Lower lobe of right lung (tissue), 2 donors: Measurements from ENCODE around the gene RREB1. TPM values are rescaled to one million over a fixed set of nuclear protein-coding genes. Genes with fewer than 3 reads are reported as not detected.

ENCODE experiments used
- ATAC-seq, 2 donors: fragments of 200-7000 bp; cut with Tn5 transposase; one replicate each; pipeline ENCODE4 v1.9.1; 2020 to 2022; ENCODE audit warnings: mild to moderate bottlenecking in 2 of 2, moderate library complexity in 2 of 2
- DNase-seq: peaks from one replicate; pipeline ENCODE4 v3.0.0-alpha.2; 2020
- H3K27ac ChIP-seq: fragments of 200-600 bp; one replicate; pipeline ENCODE4 v1.8.0; 2022
- H3K27me3 ChIP-seq: fragments of 200-600 bp; one replicate; pipeline ENCODE4 v1.8.0; 2022; ENCODE audit warnings: low read depth
- H3K36me3 ChIP-seq: fragments of 200-600 bp; one replicate; pipeline ENCODE4 v1.8.0; 2022; ENCODE audit warnings: mild to moderate bottlenecking
- H3K4me1 ChIP-seq: fragments of 200-600 bp; one replicate; pipeline ENCODE4 v1.8.0; 2022
- H3K4me3 ChIP-seq: fragments of 200-600 bp; one replicate; pipeline ENCODE4 v1.8.0; 2022; ENCODE audit warnings: mild to moderate bottlenecking
- H3K9me3 ChIP-seq: fragments of 200-600 bp; one replicate; pipeline ENCODE4 v1.8.0; 2022
- CTCF ChIP-seq: fragments of 200-600 bp; IDR thresholded peaks from one replicate; pipeline ENCODE4 v1.8.0; 2022; ENCODE audit warnings: antibody characterized with exemption, mild to moderate bottlenecking
- intact Hi-C: fragments of 100-400 bp; cut with DNase I; formaldehyde crosslinking; loops from one replicate; pipeline ENCODE4 v1.11.0; 2022
- total RNA-seq: library from RNA; stranded (reverse); fragmentation: NEBNext Ultra II Directional; extraction: Animal tissue kit (Norgen Biotek cat#: 25700); gene quantifications from one replicate; pipeline ENCODE4 v1.2.1, GENCODE V29; 2021
- donor health status: DM: no; HTN: yes; CAD: no; lungs with severe emphysema.

Gene RREB1
- total RNA-seq, 1 donor from 2014 or later, result 62.8 TPM

GRCh38 chr6:7122684-7123083 lies 14.9 kb downstream of the RREB1 start:
- Histone ChIP-seq H3K27ac (no peak overlapping the region), H3K4me3 (no peak overlapping the region), H3K9me3 (no peaks in the 10 kb centered on the region), H3K4me1 (peaks cover 36% of the 10 kb centered on the region), H3K27me3 (no peaks in the 10 kb centered on the region), H3K36me3 (peaks cover 13% of the 10 kb centered on the region)
- DNase-seq (no peak), ATAC-seq (no peak)
- intact Hi-C loops, result no loop called here
- no peak for TF ChIP-seq CTCF

GRCh38 chr6:7124114-7124513 lies 16.4 kb downstream of the RREB1 start:
- no peak overlapping the region for H3K27ac ChIP-seq
- peaks cover 49% of the 10 kb centered on the region for H3K4me1 ChIP-seq
- intact Hi-C loops, result no loop called here

GRCh38 chr6:7124636-7125035 lies 16.9 kb downstream of the RREB1 start:
- H3K27ac ChIP-seq, result no peak overlapping the region
- H3K27me3 ChIP-seq, result no peaks in the 10 kb centered on the region
- DNase-seq, result no peak
- H3K9me3 ChIP-seq, result no peaks in the 10 kb centered on the region
- peaks cover 54% of the 10 kb centered on the region for H3K4me1 ChIP-seq
- TF ChIP-seq CTCF, result no peak
- peaks cover 13% of the 10 kb centered on the region for H3K36me3 ChIP-seq
- intact Hi-C loops, result no loop called here
- H3K4me3 ChIP-seq, result no peak overlapping the region
- ATAC-seq, result no peak

More at GRCh38 chr6:7124114-7124513, 16.4 kb downstream of the RREB1 start:
- no peak for ATAC-seq
- no peak overlapping the region for H3K4me3 ChIP-seq
- no peak for TF ChIP-seq CTCF
- DNase-seq, result no peak
- no peaks in the 10 kb centered on the region for H3K27me3 ChIP-seq
- H3K36me3 ChIP-seq, result peaks cover 13% of the 10 kb centered on the region
- H3K9me3 ChIP-seq, result no peaks in the 10 kb centered on the region

GRCh38 chr6:7125290-7125689 lies 17.5 kb downstream of the RREB1 start:
- no peak overlapping the region for H3K4me3 ChIP-seq
- intact Hi-C loops, result no loop called here
- H3K36me3 ChIP-seq, result peaks cover 13% of the 10 kb centered on the region
- H3K4me1 ChIP-seq, result peaks cover 61% of the 10 kb centered on the region
- DNase-seq (no peak), ATAC-seq (no peak)
- TF ChIP-seq CTCF, result no peak
- no peaks in the 10 kb centered on the region for H3K27me3 ChIP-seq
- H3K27ac ChIP-seq, result no peak overlapping the region
- no peaks in the 10 kb centered on the region for H3K9me3 ChIP-seq

- peaks cover 13% of the 10 kb centered on the region for H3K36me3 ChIP-seq
- H3K27ac ChIP-seq, result peak overlapping the region; percentile 24
- DNase-seq (no peak), ATAC-seq (peak; percentile 21 to 48)
- no peak overlapping the region for H3K4me3 ChIP-seq
- no peaks in the 10 kb centered on the region for H3K27me3 ChIP-seq
- H3K4me1 ChIP-seq, result peaks cover 65% of the 10 kb centered on the region
- intact Hi-C loops, result no loop called here
- TF ChIP-seq CTCF, result no peak
- H3K9me3 ChIP-seq, result no peaks in the 10 kb centered on the region
Observed at GRCh38 chr6:7126754-7127153, 19.0 kb downstream of the RREB1 start.

GRCh38 chr6:7127680-7128079 lies 19.9 kb downstream of the RREB1 start:
- DNase-seq, result no peak
- no peaks in the 10 kb centered on the region for H3K9me3 ChIP-seq
- peaks cover 72% of the 10 kb centered on the region for H3K4me1 ChIP-seq
- H3K36me3 ChIP-seq, result peaks cover 6% of the 10 kb centered on the region
- no peak overlapping the region for H3K4me3 ChIP-seq
- no peak for ATAC-seq
- no peak for TF ChIP-seq CTCF
- no peaks in the 10 kb centered on the region for H3K27me3 ChIP-seq
- intact Hi-C loops, result no loop called here
- peak overlapping the region; percentile 24 for H3K27ac ChIP-seq
